Raji (cell line): ENCODE results near the gene PSPN.

Source experiments
- POLR2A ChIP-seq: IDR thresholded peaks from 2 replicates; pipeline ENCODE4 v1.6.1; 2011; ENCODE audit warnings: low read depth, low read length, control low read depth; ENCODE audit not compliant: insufficient read depth

PSPN gene, protein sequence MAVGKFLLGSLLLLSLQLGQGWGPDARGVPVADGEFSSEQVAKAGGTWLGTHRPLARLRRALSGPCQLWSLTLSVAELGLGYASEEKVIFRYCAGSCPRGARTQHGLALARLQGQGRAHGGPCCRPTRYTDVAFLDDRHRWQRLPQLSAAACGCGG

DNA sequence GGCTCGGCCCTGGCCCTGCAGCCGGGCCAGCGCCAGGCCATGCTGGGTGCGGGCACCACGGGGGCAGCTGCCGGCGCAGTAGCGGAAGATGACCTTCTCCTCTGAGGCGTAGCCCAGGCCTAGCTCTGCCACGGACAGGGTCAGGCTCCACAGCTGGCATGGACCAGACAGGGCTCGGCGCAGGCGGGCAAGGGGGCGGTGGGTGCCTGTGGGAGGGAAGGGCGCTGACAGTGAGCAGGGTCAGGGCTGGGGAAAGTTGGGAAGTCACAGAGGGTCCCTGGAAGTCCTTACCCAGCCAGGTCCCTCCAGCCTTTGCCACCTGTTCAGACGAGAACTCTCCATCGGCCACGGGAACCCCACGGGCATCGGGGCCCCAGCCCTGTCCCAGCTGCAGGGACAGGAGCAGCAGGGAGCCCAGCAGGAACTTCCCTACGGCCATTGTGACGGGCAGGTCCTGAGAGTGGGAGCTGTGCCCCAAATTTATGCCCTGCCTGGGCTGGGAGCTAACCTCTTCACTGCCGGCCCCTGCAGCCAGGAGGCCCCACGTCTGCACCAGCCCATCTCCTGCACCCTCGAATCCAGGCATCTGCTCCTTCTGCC is at the start of gene PSPN:
PSPN (minus strand) TSS at position 523 of the 600 bp plus-strand sequence; CDS start at position 439, 84 bp downstream.
- TF ChIP-seq POLR2A: no peak

DNA sequence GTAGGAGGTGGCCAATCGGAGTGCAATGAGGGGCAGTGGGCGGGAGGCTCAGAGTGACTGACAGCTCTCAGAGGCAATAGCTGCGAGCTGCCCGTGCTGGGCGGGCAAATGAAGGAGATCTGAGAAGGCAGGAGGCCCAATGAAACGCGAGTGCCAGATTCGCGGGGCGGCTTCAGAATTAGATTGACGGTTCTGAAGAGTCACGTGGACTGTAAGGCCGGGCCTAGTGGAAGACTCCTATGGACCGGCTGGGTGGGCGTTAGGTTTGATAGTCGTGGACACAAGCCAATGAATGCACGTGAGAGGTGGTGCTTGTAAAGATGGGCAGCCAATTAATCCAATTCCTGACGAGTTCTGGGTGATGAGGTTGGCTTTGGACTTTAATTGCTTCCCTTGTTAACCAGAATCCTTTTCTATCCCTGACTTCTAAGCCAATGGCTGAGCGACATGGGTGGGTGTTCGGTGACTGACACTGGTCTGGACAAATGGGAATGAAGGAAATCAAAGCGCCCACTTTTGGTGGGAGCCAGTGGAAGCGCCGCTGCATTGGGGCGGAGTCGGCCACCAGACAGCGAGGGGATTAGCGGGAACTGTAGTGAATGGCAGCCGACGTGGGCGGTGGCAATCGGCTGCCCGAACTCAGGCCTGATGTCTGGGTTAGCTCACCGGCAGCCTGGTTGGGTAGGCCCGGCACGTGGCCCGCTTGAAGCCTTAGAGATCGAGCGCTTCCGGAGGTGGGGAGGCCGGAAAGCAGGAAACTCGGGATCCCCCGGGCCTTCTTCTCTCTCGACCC is 49.4 kb upstream of the PSPN start:
- peak; percentile 68 for TF ChIP-seq POLR2A

DNA sequence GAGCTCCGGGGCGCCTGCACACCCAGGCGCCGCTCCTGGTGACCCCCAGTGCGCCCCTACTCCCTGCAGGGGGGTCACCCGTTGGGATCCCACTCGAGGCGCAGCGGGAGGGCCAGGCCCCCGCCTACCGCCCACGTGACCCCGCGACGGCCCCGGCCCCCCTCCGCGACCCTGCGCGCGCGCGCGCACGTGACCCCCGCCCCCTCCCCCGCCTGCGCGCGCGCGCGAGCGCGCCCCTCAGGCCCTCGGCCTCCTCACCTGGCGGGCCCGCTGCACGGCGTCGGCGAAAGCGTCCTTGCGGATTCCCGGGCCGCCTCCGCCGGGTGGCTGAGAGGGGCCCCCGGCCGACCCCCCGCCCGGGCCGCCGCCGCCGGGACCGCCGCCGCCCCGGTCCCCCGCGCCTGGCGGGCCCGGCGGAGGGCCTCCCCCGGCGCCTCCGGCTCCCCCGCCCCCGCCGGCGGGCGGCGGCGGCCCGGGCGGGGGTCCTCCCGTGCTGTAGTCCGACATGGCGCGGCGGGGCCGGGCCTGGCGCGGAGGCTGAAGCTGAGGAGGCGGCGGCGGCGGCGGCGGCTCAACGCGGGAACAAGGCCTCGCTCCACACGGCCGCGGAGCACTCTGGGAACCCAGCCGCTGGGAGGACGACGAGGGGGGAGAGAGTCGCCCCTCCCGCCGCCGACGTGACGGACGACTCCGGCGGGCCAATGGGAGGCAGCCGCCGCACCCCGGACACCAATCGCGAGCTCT is 48.6 kb upstream of the PSPN start, which contains the start of gene KHSRP:
KHSRP (minus strand) TSS at position 617 of the 744 bp plus-strand sequence; CDS start at position 507, 110 bp downstream.
- peak; percentile 69 for TF ChIP-seq POLR2A

DNA sequence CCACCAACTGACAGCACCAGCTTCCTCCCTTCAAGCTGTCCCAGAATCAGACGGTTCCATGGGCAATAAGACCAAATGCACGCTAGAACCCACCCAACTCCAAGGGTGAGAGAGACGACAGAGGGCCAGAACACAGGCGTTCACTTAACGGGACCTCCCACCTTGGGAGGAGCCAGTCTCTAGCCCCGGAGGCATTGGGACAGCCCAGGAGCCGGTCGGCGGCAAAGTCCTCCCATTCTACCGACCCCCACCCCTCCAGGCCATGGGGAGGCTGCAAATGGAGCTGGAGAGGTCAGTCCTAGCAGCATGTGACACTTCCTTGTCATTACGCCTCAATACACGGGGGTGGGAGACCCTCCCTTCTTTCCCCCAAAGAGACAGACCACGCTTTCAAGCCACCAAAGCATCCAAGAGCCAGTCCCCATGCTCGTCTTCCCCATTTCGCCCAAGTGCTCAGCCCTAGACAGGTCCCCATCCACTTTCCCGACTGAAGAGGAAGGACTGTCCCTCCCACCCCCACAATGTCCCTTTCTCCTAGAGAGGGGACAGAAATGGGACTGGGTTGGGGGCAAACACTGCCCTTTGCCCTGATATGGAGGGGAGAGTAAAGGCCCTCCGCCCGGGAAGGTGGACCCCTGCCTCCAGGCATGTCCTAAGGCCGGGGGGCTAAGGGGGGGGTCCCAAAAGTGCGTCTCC is 47.9 kb upstream of the PSPN start:
- TF ChIP-seq POLR2A: no peak

DNA sequence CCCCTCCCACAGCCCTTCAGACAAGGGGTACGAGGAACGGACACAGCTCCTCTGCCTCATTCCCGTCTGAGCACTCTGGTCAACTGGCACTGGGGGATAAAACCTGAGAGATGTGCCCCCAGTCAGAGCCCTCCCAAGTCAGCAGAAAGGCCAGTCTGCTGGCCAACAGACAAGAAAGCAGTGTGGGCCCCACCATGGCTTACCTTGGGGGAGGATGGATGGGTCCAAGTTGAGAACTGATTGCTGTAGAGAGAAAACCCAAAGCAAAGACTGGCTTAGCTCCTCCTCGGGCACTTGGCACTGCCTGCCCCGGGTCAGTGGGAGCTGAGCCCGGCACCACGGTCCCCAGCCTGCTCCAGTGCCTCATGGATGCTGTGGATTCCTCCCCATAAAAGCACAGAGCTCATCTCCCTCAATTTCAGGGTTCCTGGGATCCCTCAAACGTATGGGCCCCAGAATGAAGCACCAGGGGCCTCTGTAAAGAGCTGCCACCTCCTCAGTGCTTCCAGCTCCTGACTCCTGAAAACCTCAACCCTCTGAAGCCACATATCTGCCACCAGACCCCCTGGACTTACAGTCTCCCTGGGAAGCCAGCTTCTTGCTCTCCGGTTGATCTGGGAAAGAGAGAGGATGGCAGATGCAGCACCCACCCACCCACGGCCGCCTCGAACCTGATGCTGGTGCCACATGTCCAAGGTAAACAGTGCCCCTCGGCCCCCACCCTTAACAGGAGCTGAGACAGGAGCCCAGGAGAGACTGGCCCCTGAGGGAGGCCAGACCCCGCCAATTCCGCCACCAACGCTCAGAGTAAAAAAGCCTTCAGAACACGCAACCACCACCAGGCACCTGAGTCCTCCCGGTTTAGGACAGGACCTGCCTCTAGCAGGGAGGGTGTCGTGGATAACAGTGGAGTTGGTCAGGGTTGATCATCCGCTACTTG is 45.6 kb upstream of the PSPN start:
- TF ChIP-seq POLR2A: no peak

DNA sequence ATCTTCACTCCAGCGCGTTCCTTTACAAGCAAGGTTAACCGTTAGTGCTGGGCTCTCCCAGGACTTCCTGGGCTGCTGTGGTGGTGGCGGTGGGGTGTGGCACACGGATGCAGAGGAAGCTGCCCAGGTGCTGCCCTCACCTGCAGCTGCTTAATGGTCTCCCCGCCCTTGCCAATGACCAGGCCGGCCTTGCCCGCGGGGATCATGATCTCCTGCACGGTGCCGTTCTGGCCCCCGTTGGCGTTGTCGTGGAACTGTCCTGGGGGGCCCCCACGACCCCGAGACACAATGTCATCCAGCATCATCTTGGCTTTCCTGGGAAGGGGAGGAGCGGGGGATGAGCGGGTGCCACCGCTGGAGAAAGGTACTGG is 42.8 kb upstream of the PSPN start:
- TF ChIP-seq POLR2A: no peak

DNA sequence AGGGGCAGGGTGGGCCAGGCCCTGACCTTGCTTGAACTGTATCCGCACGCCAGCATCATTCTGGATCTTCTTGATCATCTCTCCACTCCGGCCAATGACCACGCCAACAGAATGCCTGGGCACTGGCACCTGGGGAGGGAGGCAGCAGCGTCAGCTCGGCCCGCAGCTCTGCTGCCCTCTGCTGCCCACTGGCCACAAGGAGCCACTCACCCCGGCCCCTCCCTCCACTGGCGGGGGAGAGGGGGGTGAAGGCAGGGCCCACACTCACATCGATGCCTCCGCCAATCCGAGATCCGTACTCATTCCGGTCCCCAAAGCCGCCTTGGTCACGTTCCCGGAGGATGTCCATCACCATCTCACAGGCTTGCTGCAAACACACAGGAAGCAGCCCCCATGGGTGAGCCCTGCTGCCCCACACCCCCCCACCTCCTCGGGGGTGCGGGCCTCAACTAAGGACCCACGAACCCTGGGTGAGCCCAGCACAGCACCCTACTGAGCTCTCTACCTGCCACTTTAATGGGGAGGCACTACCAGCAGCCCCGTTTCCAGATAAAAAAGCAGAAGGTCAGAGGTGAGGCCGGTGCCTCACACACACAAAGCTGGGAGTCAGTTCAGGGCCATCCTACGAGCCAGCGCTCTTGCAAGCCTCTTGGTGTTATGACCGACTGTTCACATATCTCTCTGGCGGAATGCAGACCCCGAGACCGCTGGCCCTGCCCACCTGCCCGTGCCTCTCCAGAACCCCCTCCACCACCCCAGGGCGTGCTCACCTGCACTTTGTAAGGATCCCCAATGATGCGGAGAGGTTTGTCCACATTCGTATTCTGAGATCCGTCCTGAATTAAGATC is 42.2 kb upstream of the PSPN start:
- TF ChIP-seq POLR2A: no peak

DNA sequence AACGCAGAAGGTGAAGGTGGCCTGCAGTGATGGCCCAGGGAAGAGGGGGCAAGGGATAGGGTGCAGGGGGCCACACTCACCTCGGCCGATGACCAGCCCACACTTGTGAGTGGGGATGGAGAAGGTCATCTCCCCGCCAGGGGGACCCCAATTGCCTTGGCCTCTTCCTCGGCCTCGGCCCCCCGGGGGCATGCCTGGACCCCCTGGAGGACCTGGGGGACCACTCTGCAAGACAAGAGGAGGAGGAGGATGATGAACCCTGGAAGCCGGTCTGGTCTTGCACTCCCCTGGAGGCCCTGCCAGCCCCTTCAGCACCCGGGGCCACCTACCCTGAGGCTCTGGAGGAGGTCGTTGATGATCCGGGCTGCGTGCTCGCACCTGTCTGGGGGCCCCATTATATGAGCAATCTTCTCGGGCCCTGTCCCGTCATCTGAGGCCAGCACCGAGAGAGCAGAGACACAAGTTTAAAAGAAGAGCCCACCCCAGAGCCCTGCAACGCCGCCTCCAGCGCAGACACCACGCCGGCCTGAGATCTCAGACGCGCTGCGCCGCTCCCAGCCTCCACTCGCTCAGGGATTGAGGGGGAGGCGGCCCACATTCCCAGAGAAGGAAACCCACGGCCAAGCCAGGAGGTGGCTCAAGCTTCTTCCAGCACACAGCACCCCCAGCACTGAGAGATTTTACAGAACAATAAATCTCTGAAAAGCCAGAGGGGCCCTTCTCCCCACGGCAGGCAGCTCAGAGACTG is 41.1 kb upstream of the PSPN start:
- no peak for TF ChIP-seq POLR2A

DNA sequence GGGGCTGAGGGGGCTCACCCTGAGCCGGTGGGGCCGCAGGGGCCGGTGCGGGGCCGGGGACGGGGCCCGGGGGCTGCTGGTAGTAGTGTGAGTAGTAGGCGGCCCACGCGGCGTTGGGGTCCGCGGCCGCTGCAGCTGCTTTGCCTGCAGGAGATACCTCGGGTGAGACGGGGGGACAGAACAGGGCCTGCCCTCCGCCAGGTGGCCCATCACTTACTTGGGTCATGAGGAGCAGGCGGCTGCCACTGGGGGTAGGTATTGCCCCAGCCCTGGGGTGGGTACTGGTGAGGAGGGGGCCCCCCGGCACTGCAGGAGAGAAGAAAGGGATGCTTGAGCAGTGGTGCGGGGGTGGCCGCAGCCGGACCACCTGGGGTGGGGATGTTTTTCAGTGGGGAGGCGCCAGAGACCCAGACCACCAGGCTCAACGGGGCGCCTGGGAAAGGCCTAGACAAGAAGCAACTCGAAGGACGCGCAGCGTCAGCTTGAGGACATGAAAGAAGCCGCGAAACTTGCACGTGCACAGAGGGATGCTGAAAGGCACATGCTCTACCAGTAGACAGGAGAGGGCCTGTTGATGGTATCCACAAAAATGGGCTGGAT is 40.0 kb upstream of the PSPN start:
- no peak for TF ChIP-seq POLR2A

DNA sequence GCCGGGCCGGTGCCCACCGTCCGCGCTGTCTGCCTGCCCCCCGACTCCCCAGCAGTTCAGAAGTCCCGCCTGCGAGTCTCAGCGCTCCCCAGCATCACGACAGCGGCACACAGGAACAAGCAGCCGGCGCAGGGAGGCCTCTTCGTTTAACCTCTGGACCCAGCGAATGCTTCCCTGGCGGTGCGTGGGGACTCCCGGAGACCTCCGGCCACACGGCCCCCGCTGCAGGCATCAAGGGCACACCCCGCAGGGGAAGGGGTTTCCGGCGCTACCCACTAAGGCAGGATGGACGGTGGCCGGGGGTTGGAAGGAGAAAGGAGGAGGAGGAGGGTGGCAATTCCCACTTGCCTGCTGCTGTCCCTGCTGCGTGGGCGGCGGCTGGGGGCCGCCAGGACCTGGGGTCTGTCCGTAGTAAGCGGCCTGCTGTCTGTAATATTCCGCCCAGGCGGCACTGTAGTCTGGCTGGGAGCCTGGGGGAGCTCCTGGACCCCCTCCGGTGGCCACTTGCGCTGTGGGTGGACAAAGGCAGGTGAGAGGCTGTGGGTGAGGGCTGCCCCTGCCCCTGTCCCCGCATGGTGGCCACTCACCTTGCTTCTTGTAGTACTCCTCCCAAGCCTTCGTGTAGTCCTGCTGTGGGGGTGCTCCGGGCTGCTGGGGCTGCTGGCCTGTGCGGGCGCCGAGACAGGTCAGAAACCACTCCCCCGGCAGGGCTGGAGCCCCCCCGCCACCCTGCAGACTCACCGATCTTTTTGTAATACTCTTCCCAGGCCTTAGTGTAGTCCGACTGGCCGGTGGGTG is 39.3 kb upstream of the PSPN start:
- TF ChIP-seq POLR2A: no peak
